Type B pancreatic cell (in vitro differentiated cells): Measurements from ENCODE around the gene GLTPD2. TPM values are rescaled to one million over a fixed set of nuclear protein-coding genes. Genes with fewer than 3 reads are reported as not detected.

Experiments
- DNase-seq: peaks from one replicate; pipeline ENCODE4 v3.0.0; 2021; ENCODE audit warnings: mixed read lengths; ENCODE audit not compliant: unreplicated experiment; ENCODE audit errors: extremely low spot score
- H3K27ac Mint-ChIP-seq: 2 replicates; pipeline ENCODE4 v1.8.0; 2021; ENCODE audit warnings: mild to moderate bottlenecking, mixed read lengths
- H3K27me3 Mint-ChIP-seq: 2 replicates; pipeline ENCODE4 v1.8.0; 2021; ENCODE audit warnings: mixed read lengths
- H3K36me3 Mint-ChIP-seq: 2 replicates; pipeline ENCODE4 v1.8.0; 2021; ENCODE audit warnings: mixed read lengths
- H3K4me1 Mint-ChIP-seq: one replicate; pipeline ENCODE4 v1.8.0; 2021; ENCODE audit warnings: mixed read lengths; ENCODE audit not compliant: unreplicated experiment
- H3K4me3 Mint-ChIP-seq: 2 replicates; pipeline ENCODE4 v1.8.0; 2021; ENCODE audit warnings: mild to moderate bottlenecking, mixed read lengths
- H3K9me3 Mint-ChIP-seq: 2 replicates; pipeline ENCODE4 v1.8.0; 2021; ENCODE audit warnings: mixed read lengths
- total RNA-seq: library from RNA; stranded (reverse); gene quantifications from 2 replicates; pipeline ENCODE4 v1.2.1, GENCODE V29; 2021; ENCODE audit warnings: low replicate concordance
- TF ChIP-seq, protein P1 (sequence below): fragments of 200-600 bp; sonication (generic); conservative IDR thresholded peaks from 2 replicates; pipeline ENCODE4 v1.5.0; 2021; ENCODE audit warnings: antibody characterized with exemption, mild to moderate bottlenecking

The GLTPD2 gene
- total RNA-seq, 1 donor from 2014 or later = 4.7 TPM

DNA sequence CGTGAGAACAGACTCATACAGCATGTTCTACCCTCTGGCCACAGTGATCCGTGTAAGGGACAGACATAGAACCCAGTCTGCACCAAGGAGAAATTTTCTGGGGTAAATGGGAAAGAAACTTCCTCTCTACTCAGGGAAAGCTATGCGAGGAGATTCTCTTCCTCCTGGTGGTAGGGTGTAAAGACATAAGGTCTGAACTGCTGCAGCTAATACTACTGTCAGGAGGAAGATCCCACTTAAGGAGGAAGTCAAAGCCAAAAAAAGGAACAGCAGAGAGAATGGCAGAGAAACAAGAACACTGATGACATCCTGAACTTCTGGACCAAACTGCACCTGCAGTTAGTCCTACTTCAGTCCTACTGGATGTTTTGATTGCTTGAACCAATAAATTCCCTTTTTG lies 24.2 kb upstream of the GLTPD2 start:
- no peak for DNase-seq
- Mint-ChIP-seq H3K9me3 (no peaks in the 10 kb centered on the region), H3K27ac (no peak overlapping the region), H3K36me3 (no peaks in the 10 kb centered on the region), H3K4me1 (no peaks in the 10 kb centered on the region), H3K27me3 (peaks cover 11% of the 10 kb centered on the region), H3K4me3 (no peak overlapping the region)
- TF ChIP-seq, protein P1, sequence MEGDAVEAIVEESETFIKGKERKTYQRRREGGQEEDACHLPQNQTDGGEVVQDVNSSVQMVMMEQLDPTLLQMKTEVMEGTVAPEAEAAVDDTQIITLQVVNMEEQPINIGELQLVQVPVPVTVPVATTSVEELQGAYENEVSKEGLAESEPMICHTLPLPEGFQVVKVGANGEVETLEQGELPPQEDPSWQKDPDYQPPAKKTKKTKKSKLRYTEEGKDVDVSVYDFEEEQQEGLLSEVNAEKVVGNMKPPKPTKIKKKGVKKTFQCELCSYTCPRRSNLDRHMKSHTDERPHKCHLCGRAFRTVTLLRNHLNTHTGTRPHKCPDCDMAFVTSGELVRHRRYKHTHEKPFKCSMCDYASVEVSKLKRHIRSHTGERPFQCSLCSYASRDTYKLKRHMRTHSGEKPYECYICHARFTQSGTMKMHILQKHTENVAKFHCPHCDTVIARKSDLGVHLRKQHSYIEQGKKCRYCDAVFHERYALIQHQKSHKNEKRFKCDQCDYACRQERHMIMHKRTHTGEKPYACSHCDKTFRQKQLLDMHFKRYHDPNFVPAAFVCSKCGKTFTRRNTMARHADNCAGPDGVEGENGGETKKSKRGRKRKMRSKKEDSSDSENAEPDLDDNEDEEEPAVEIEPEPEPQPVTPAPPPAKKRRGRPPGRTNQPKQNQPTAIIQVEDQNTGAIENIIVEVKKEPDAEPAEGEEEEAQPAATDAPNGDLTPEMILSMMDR = no peak

DNA sequence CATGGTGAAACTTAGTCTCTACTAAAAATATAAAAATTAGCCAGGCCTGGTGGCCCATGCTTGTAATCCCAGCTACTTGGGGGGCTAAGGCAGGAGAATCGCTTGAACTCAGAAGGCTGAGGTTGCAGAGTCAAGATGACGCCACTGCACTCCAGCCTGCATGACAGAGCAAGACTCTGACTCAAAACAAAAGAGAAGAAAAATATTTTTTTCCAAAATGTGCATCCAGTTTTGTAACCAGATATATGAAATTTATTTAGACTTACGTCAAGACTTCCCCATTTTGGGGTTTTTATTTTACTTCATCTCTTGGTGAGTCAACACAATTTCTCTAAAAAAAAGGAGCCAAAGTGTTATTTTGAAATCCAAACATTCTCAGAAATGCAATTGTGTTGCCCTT lies 22.6 kb upstream of the GLTPD2 start:
- H3K4me3 Mint-ChIP-seq = no peak overlapping the region

DNA sequence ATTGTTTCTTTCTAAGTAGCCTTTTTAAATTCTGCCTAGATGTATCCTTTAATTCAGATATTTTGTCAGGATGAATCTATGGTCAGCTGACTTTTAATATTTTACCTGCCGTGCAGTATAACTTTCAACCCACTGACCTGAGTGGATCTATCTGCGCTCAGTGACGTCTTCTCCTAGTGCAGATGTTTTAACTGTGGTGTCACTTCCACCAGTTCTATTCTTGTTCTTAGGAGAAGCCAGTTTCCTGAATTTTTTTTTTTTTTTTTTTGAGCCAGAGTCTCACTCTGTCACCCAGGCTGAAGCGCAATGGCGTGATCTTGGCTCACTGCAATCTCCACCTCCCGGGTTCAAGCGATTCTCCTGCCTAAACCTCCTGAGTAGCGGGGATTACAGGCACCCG lies 22.0 kb upstream of the GLTPD2 start:
- TF ChIP-seq, protein P1 = no peak
- H3K9me3 Mint-ChIP-seq = no peaks in the 10 kb centered on the region
- H3K27ac Mint-ChIP-seq = no peak overlapping the region
- DNase-seq = no peak
- H3K4me1 Mint-ChIP-seq = no peaks in the 10 kb centered on the region
- H3K36me3 Mint-ChIP-seq = no peaks in the 10 kb centered on the region
- H3K4me3 Mint-ChIP-seq = no peak overlapping the region
- peaks cover 8% of the 10 kb centered on the region for H3K27me3 Mint-ChIP-seq

More for the DNA sequence above, 22.6 kb upstream of the GLTPD2 start:
- no peaks in the 10 kb centered on the region for H3K9me3 Mint-ChIP-seq
- TF ChIP-seq, protein P1 = no peak
- no peaks in the 10 kb centered on the region for H3K4me1 Mint-ChIP-seq
- no peak for DNase-seq
- peaks cover 4% of the 10 kb centered on the region for H3K27me3 Mint-ChIP-seq
- no peaks in the 10 kb centered on the region for H3K36me3 Mint-ChIP-seq
- no peak overlapping the region for H3K27ac Mint-ChIP-seq

DNA sequence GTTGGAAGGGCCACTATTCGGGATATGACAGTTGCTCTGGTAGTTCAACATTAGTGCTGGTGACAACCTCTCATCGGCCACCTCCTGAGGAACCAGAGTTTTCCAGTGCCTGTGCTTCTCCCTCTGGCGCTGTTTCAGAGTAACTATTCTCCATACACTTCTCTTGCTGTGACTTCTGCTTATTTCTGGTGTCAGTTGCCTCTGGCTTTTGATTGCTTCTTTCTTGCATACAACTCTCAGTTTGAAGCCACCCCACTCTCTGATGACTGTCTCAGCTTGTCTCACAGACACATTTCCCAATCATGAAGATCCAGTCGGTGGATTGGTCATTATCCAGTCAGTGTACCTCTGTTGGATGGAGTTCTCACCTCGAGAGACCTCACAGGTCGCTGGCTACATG lies 20.5 kb upstream of the GLTPD2 start:
- Mint-ChIP-seq H3K4me3 (no peak overlapping the region), H3K27me3 (peaks cover 18% of the 10 kb centered on the region), H3K36me3 (no peaks in the 10 kb centered on the region), H3K27ac (no peak overlapping the region), H3K9me3 (no peaks in the 10 kb centered on the region), H3K4me1 (no peaks in the 10 kb centered on the region)
- TF ChIP-seq, protein P1 = no peak
- DNase-seq = no peak

DNA sequence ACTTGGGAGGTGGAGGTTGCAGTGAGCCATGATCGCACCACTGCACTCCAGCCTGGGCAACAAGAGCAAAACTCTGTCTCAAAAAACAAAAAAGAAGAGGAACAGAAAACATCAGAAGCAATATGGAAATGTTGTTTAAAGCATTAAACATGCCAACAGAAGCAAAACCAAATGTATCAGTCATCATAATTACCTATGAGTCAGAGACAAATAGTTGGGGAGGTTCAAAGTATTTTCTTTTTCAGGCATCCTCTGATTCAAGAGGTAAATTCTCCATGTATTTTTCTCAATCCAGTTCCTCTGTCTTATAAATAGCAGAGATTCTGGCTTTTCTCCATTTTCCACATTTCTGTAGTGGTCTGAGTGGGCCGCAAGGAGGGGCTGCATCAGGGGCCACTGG lies 19.1 kb upstream of the GLTPD2 start:
- H3K9me3 Mint-ChIP-seq = no peaks in the 10 kb centered on the region
- H3K4me3 Mint-ChIP-seq = no peak overlapping the region
- TF ChIP-seq, protein P1 = no peak
- DNase-seq = no peak
- H3K27ac Mint-ChIP-seq = peak overlapping the region; percentile 50
- H3K4me1 Mint-ChIP-seq = no peaks in the 10 kb centered on the region
- peaks cover 20% of the 10 kb centered on the region for H3K27me3 Mint-ChIP-seq
- H3K36me3 Mint-ChIP-seq = no peaks in the 10 kb centered on the region
